ENCODE measurements around the gene HPS5. TPM values are rescaled to one million over a fixed set of nuclear protein-coding genes. Genes with fewer than 3 reads are reported as not detected.

The HPS5 gene
- total RNA-seq, 1 donor from 2014 or later, result 20.7 TPM

GRCh38 chr11:18246379-18247190 is 75.4 kb downstream of the HPS5 start:
- intact Hi-C loops (cut with micrococcal nuclease), result loop anchor here (1.0 to 10.0 kb wide), 6 partner anchors 34 to 518 kb away; partner anchors contain the start of genes GTF2H1, HPS5, IGSF22 and SPTY2D1

- intact Hi-C loops (cut with micrococcal nuclease), result loop anchor here (10.0 kb wide), 3 partner anchors 279 to 519 kb away; partner anchors contain the start of genes IGSF22 and TSG101
These were observed 76.5 kb downstream of the HPS5 start for GRCh38 chr11:18245396-18245795.

GRCh38 chr11:18243783-18244362 is 78.1 kb downstream of the HPS5 start:
- intact Hi-C loops (cut with micrococcal nuclease), result loop anchor here (1.0 to 10.0 kb wide), 4 partner anchors 152 to 521 kb away; partner anchors contain the start of genes IGSF22 and TSG101

GRCh38 chr11:18239655-18240054 is 82.3 kb downstream of the HPS5 start:
- intact Hi-C loops (cut with micrococcal nuclease), result loop anchor here (10.0 kb wide), 3 partner anchors 285 to 525 kb away; partner anchors contain the start of genes IGSF22 and TSG101

GRCh38 chr11:18236664-18237356 is 85.1 kb downstream of the HPS5 start, which contains the start of gene SAA4:
TSS of gene SAA4 (minus strand) at chr11:18236802. CDS start at chr11:18235926, 876 bp downstream.
- intact Hi-C loops (cut with micrococcal nuclease), result no loop called here

GRCh38 chr11:18235394-18236334 is 86.3 kb downstream of the HPS5 start:
- intact Hi-C loops (cut with micrococcal nuclease), result no loop called here

GRCh38 chr11:18233912-18234311 is 88.0 kb downstream of the HPS5 start:
- intact Hi-C loops (cut with micrococcal nuclease), result no loop called here

- intact Hi-C loops (cut with micrococcal nuclease), result no loop called here
These were observed 91.1 kb downstream of the HPS5 start for GRCh38 chr11:18230859-18231258.

GRCh38 chr11:18229501-18229900 is 92.4 kb downstream of the HPS5 start:
- intact Hi-C loops (cut with micrococcal nuclease), result no loop called here

Other genes with a start within 250 kb of the HPS5 start
- gene SAAL1, start 216.1 kb downstream of the HPS5 start, total RNA-seq, result 33.7 and 36.2 TPM in 2 replicates
- not detected in 2 replicates for gene MRGPRX3, start 189.6 kb downstream of the HPS5 start, total RNA-seq
- gene MRGPRX4, start 149.3 kb downstream of the HPS5 start, total RNA-seq, result not detected in 2 replicates
- gene SAA4, start 85.3 kb downstream of the HPS5 start, total RNA-seq, result not detected in 2 replicates
- not detected in 2 replicates for gene SAA2, start 73.5 kb downstream of the HPS5 start, total RNA-seq
- gene SAA1, start 55.9 kb downstream of the HPS5 start, total RNA-seq, result not detected in 2 replicates
- gene GTF2H1, start 427 bp upstream of the HPS5 start, total RNA-seq, result 60.3 and 61.2 TPM in 2 replicates
- gene LDHA, start 72.4 kb upstream of the HPS5 start, total RNA-seq, result 1,201 and 1,212 TPM in 2 replicates
- gene LDHC, start 90.2 kb upstream of the HPS5 start, total RNA-seq, result not detected in 2 replicates
- 0.11 TPM in 1 of 2 replicates, not detected in the other for gene LDHAL6A, start 133.7 kb upstream of the HPS5 start, total RNA-seq
- gene TSG101, start 204.8 kb upstream of the HPS5 start, total RNA-seq, result 42.9 and 46.6 TPM in 2 replicates

Measured in T-helper 2 cell treated with Interferon-gamma antibody and Interleukin-4, amounts not matched to agents 100 ng/mL and 5 ng/mL, for 36 hours (primary cell).